Smooth muscle cell (in vitro differentiated cells): Measurements from ENCODE around the gene ZNF473. TPM values are rescaled to one million over a fixed set of nuclear protein-coding genes. Genes with fewer than 3 reads are reported as not detected.
"Not testable (repeated sequence)": the region's sequence is repeated elsewhere in the genome, so short reads cannot be mapped to it uniquely, and the experiment has no call there.

Experiments used
- DNase-seq: peaks from one replicate; lab custom pipeline; 2025; ENCODE audit not compliant: unreplicated experiment; lab: John Stamatoyannopoulos, UW
- H2AFZ ChIP-seq: fragments of 200-600 bp; sonication (generic); 2 replicates; pipeline ENCODE4 v1.6.0; 2016; ENCODE audit warnings: antibody characterized with exemption, low read depth, mild to moderate bottlenecking
- H3F3A ChIP-seq: fragments of 200-600 bp; sonication (generic); 2 replicates; pipeline ENCODE4 v1.6.0; 2017; ENCODE audit warnings: antibody characterized with exemption, low read depth
- H3K27ac ChIP-seq: fragments of 200-600 bp; sonication (generic); 2 replicates; pipeline ENCODE4 v1.5.1; 2016; ENCODE audit warnings: low read depth, mild to moderate bottlenecking
- H3K27me3 ChIP-seq: fragments of 200-600 bp; sonication (generic); 2 replicates; pipeline ENCODE4 v1.6.1; 2016; ENCODE audit warnings: low read depth, mild to moderate bottlenecking
- H3K36me3 ChIP-seq: fragments of 200-600 bp; sonication (generic); 2 replicates; pipeline ENCODE4 v1.5.1; 2016; ENCODE audit warnings: low read depth
- H3K4me1 ChIP-seq: fragments of 200-600 bp; sonication (generic); 2 replicates; pipeline ENCODE4 v1.5.1; 2016; ENCODE audit warnings: low read depth
- H3K4me2 ChIP-seq: fragments of 200-600 bp; sonication (generic); 2 replicates; pipeline ENCODE4 v1.6.0; 2016; ENCODE audit warnings: mild to moderate bottlenecking
- H3K4me3 ChIP-seq: fragments of 200-600 bp; sonication (generic); 2 replicates; pipeline ENCODE4 v1.5.1; 2016; ENCODE audit warnings: mild to moderate bottlenecking
- H3K79me2 ChIP-seq: fragments of 200-600 bp; sonication (generic); 2 replicates; pipeline ENCODE4 v1.6.0; 2016; ENCODE audit warnings: low read depth, mild to moderate bottlenecking
- H3K9ac ChIP-seq: fragments of 200-600 bp; sonication (generic); 2 replicates; pipeline ENCODE4 v1.6.0; 2016; ENCODE audit warnings: low read depth
- H3K9me3 ChIP-seq: fragments of 200-600 bp; sonication (generic); replicated peaks from 2 replicates; pipeline ENCODE4 v1.5.1; 2016; ENCODE audit warnings: low read depth
- H4K20me1 ChIP-seq: fragments of 200-600 bp; sonication (generic); 2 replicates; pipeline ENCODE4 v1.6.0; 2016; ENCODE audit warnings: low read depth
- CTCF ChIP-seq: fragments of 200-600 bp; sonication (generic); IDR thresholded peaks from 2 replicates; pipeline ENCODE4 v1.5.1; 2017; ENCODE audit warnings: borderline replicate concordance, mild to moderate bottlenecking, antibody characterized with exemption; ENCODE audit not compliant: insufficient read depth, poor library complexity, severe bottlenecking
- WGBS: methylation state at CpG from one replicate; pipeline ENCODE4 v1.1.7; 2016; ENCODE audit warnings: low lambda C conversion rate; 5-methylcytosine and 5-hydroxymethylcytosine counted together
- polyA plus RNA-seq: library from polyadenylated mRNA; unstranded; fragments of >200 nt; fragmentation: Nextera tagmentation; extraction: Ambion mirVana; gene quantifications from 2 replicates; pipeline ENCODE4 v1.2.1, GENCODE V29; 2016
- total RNA-seq: library from RNA; depleted of rRNA; stranded (reverse); fragments of >200 nt; gene quantifications from 2 replicates; pipeline ENCODE4 v1.2.3, GENCODE V29; 2014

ZNF473 gene
- total and polyA plus RNA-seq, 2 experiments from 2014 or later = 7.9 to 8.1 TPM

- WGBS = 66% methylated on average over 52 of the region's 52 CpGs
- no peak for TF ChIP-seq CTCF
- H3K4me2 ChIP-seq = no peak overlapping the region
- no peaks in the 10 kb centered on the region for H3K4me1 ChIP-seq
- no peak overlapping the region for H2AFZ ChIP-seq
- H3K36me3 ChIP-seq = peaks cover 25% of the 10 kb centered on the region
- H3K27ac ChIP-seq = no peak overlapping the region
- no peak overlapping the region for H3K9ac ChIP-seq
- H3K9me3 ChIP-seq = peaks cover 32% of the 10 kb centered on the region
- DNase-seq = no peak
- H4K20me1 ChIP-seq = no peaks in the 10 kb centered on the region
- no peak overlapping the region for H3K4me3 ChIP-seq
- H3K27me3 ChIP-seq = no peaks in the 10 kb centered on the region
- no peaks in the 10 kb centered on the region for H3F3A ChIP-seq
- H3K79me2 ChIP-seq = no peaks in the 10 kb centered on the region
Observed at GRCh38 chr19:50050406-50051227, 24.8 kb downstream of the ZNF473 start.

GRCh38 chr19:50051228-50051895, 25.6 kb downstream of the ZNF473 start:
- H3K27me3 ChIP-seq, H3K4me2 ChIP-seq, H3K4me1 ChIP-seq, H3K4me3 ChIP-seq, DNase-seq, H3F3A ChIP-seq, H3K79me2 ChIP-seq, H2AFZ ChIP-seq, H4K20me1 ChIP-seq, H3K27ac ChIP-seq, H3K9ac ChIP-seq: not testable (repeated sequence)
- H3K36me3 ChIP-seq = peaks cover 17% of the 10 kb centered on the region
- 86% methylated on average over 16 of the region's 16 CpGs for WGBS
- H3K9me3 ChIP-seq = peaks cover 25% of the 10 kb centered on the region

GRCh38 chr19:50051964-50052363, 26.2 kb downstream of the ZNF473 start:
- WGBS = 87% methylated on average over 8 of the region's 8 CpGs

More at GRCh38 chr19:50051964-50052363, 26.2 kb downstream of the ZNF473 start:
- no peak overlapping the region for H3K9ac ChIP-seq
- no peaks in the 10 kb centered on the region for H3K79me2 ChIP-seq
- no peaks in the 10 kb centered on the region for H4K20me1 ChIP-seq
- no peak overlapping the region for H3K4me2 ChIP-seq
- H3K27me3 ChIP-seq = no peaks in the 10 kb centered on the region
- H3K4me3 ChIP-seq = no peak overlapping the region
- peaks cover 11% of the 10 kb centered on the region for H3K36me3 ChIP-seq
- no peaks in the 10 kb centered on the region for H3F3A ChIP-seq
- H3K9me3 ChIP-seq = peaks cover 19% of the 10 kb centered on the region
- H3K27ac ChIP-seq = no peak overlapping the region
- DNase-seq = no peak
- no peak for TF ChIP-seq CTCF
- H2AFZ ChIP-seq = no peak overlapping the region
- no peaks in the 10 kb centered on the region for H3K4me1 ChIP-seq
